Stimulated activated CD8-positive, alpha-beta memory T cell treated with anti-CD3 and anti-CD28 coated beads, Interleukin-4, amount 100 ng/mL, for 24 hours (primary cell): ENCODE data around the gene PIRT.
"Not testable (repeated sequence)": the region's sequence is repeated elsewhere in the genome, so short reads cannot be mapped to it uniquely, and the experiment has no call there.

Experiments used
- DNase-seq: peaks from one replicate; pipeline ENCODE4 v3.0.0-alpha.2; 2020; ENCODE audit warnings: low read depth

The PIRT gene

GRCh38 chr17:10837921-10838320, at the start of gene PIRT:
Gene PIRT (minus strand): TSS chr17:10838087. CDS start chr17:10825645, 12,442 bp downstream.
- no peak for DNase-seq

DNA sequence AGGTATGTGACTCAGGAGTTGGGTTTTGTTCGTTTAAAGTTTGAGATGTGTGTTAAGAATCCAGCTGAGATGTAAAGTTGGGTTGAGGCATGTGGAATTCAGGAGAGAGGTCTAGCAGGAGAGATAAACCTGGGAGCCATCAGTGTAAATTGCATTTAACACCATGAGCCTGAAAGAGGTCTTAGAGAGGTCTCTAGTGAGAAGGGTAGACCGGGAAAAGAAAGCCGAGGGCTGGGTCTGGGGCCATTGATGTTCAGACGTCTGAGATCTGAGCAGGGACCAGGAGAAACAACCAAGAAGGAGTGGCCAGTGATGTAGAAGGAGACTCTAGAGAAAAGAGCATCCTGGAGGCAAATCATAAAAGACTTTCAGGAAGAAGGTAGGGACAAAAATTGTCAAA, 44.1 kb upstream of the PIRT start:
- no peak for DNase-seq

GRCh38 chr17:10879190-10879836, 41.4 kb upstream of the PIRT start:
- DNase-seq = no peak

- no peak for DNase-seq
These were observed 38.2 kb upstream of the PIRT start for GRCh38 chr17:10875984-10876555.

DNA sequence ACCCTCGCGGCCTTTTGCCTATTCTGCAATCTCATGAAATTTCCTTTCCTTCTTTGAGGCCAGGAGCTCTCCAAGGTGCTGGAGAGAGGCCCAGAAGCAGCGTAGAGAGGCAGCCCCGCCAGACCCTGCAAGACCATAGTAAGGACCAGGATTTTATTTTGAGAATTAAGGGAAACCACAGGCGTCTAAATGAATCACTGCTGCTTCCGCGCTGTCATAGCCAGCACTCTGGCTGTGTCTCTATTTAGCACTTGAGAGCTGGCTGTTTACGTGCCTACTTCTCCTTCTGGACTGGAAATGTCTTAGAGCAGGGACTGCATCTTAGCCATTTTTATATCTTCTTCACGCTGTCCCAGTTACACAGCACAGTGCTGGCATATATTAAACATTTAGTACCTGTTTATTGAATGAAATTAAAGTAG, 37.6 kb upstream of the PIRT start:
- DNase-seq = no peak

- DNase-seq = no peak
These were observed 34.0 kb upstream of the PIRT start for GRCh38 chr17:10871914-10872313.

DNA sequence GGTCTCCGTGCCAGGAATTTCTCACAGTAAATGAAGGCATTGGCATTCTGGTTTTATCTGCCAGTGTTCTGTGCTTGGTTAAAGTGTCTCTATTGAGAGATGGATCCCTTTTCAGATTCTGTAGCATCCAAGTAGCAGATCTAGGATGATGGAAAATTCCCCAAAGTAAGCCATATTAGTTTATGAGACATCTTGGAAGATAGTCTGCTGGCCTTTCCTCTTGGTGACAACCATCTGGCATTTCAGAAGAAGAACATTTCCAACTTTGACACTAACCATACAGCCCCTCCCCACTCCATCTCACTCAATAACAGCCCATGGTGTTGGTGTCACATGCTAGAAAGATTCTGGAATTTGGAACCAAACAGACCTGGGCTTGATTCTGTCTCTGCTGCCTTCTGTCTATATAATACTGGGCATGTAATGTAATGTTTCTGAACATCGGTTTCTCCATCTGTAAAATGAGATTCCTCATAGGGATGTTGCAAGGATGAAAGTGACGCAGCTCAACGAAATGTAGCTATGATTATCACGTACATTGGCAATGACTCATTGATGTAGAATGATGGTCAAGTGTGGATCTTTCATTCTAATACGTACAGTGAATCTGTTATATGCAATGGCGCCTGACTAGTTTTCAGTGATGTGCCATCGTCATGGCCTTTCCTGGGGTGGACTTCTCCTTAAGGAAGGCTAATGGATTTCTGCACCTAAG, 32.6 kb upstream of the PIRT start:
- DNase-seq = no peak

DNA sequence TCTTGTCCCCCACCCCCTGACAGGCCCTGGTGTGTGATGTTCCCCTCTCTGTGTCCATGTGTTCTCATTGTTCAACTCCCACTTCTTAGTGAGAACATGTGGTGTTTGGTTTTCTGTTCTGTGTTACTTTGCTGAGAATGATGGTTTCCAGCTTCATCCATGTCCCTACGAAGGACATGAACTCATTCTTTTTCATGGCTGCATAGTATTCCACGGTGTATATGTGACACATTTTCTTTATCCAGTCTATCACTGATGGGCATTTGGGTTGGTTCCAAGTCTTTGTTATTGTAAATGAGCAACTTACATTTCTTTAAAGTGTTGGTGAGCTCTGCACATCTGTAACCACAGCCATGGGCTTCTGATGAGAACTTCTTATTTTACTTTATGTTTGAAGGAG, 30.9 kb upstream of the PIRT start:
- not testable (repeated sequence) for DNase-seq

GRCh38 chr17:10859051-10859450, 21.2 kb upstream of the PIRT start:
- no peak for DNase-seq

GRCh38 chr17:10857976-10858375, 20.1 kb upstream of the PIRT start:
- DNase-seq = no peak

- not testable (repeated sequence) for DNase-seq
These were observed 8.7 kb upstream of the PIRT start for GRCh38 chr17:10846636-10847035.

DNA sequence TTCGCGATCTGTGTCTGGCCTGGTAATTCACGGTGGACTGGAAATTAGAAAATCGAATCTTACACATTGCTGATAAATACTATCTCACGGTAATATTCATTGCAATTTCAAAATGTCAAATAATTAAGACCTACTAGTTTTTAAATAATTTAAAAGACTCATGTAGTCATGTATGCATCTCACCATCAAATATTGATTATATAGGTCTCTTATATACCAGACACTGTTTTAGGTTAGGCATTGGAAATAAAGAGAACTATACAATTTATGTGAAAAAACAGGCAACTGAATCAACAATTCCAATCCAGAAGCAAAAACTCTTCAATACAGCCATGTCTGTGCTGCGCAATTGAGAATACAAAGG, 7.5 kb upstream of the PIRT start:
- DNase-seq = no peak

DNA sequence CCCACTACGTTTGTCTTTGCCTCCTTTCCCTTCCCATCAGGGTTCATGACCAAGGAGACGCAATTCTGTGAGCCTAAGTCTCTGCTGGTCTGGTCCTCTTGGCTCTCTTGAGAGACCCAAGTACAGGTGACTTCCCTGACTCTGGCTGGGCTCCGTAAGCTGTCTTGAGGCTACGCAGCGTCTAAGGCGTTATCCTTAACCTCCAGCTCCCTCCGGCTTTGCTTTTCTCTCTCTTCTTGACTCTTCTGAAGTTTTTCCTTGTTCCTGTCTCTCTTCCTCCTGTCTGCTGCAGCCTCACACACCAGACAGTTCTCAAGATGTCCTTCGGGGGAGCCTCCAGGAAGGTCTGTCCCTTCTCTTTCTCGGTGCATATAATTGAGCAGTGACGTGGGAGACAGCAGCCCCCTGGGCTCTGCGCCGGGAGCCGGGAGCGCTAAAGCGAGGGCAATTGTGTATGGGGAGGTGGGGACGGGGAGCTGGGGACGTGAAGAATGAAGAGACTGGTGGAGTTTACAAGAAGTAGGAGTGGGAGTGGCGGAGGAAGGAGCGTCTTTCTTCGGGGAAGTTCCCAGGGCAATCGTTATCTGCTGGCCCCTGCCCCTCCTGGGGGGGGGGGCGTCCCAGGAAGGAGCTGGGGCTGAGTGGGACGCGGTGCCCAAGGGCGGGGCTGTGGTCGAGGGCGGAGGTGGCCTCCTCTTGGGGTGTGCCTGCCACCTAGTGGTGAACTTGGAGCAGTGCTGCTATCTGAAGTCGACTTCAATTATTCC, 6.9 kb upstream of the PIRT start:
- DNase-seq = peak; percentile 47

- no peak for DNase-seq
These were observed 5.9 kb upstream of the PIRT start for GRCh38 chr17:10843811-10844210.

DNA sequence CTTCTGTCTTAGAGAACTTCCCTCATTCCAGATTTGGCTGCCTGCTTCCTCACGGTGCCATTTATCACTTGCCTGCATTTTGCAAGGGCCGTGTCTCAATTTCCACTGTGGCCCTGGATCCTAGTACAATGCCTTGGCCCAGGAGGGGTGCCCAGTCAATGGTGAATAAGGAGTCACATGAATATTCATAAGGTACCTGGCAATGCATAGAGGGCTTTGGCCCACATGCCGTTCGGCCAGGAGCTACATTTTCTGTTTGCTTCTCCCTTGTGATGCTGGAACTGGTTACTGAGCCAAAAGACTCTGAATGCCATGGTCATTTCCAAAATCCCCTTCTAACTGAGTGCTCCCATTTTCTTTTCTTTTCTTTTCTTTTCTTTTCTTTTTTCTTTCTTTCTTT, 4.8 kb upstream of the PIRT start:
- no peak for DNase-seq

DNA sequence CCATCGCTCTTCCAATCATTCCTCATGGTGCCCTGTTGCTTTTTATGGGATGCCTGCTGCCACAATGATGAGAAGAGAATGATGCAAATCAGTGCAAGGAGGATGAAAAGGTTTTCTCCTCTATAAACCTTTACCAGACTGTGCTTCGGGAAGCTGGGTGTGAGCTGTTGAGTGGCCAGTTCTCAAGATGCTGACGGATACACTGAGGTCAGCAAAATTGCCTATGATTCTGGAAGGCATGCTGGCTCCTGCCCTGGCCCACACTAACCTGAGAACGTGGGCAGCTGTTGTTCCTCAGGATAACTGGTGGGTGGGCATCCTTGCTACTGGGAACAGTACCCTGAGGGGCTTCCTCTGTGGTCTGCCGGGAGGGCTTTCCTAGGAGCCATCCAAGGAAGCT, 795 bp upstream of the PIRT start:
- no peak for DNase-seq

DNA sequence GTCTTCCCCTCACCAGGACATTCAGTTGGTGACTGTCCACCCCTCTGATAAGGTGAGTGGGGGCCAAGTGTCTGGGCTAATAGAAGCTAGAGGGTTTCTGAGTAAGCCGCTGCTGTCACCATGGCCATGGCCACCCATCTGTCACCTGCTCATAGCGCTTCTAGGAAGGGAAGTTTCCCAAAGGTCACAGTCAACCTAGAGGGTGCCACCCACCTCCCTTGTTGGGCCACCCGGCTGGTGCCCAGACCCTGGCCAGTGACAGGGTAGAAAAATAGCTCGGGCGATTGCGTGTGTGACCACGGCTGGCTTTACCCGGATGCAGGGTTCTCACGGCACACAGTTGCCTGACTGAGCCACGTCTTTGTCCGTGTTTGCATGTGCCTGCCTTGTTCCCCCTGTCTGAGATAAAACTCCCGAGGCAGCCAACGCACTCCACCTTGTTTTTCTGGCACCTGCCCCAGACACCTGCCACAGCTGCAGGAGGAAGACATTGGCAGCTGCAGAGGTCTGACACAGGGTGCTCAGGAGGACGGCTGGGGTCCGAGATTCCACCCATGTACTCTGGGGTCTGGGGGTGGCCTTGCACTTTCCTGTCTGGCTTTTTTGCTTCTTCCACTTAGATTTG, 809 bp downstream of the PIRT start:
- no peak for DNase-seq

DNA sequence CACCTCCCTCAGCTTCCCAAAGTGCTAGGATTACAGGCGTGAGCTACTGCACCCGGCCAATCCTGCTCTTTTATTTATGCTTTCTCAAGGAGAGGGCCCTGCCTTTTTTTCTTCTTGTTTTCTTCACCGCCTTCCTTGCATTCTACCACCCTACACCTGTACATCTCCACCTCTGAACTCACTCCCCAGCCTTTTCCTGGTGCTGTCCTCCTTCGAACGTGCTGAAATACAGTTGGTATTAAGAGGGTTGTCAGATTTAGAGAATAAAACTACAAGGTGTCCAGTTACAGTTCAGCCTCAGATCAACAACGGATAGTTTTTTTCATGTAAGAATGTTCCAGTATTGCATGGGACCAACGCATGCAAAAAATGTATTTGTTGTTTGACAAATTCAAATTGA, 1.7 kb downstream of the PIRT start:
- DNase-seq = no peak

DNA sequence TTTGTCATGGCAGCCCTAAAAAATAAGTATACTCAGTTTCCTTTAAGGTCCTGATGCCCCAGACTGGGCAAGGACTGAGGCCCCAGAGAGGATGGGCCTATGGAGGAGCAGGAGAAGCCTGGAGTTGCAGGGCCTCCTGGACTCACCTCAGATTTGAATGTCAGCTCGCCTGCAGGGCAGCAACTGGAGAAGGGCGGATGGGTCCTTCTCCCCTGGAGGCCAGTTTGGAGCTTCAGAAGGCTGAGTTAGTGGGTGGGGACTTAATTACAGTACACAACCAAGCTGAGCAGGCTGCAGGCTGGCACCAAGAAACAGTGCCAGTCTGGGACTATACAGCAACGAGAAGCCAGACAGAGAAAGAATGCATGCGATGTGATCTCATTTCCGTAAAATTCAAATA, 6.2 kb downstream of the PIRT start:
- no peak for DNase-seq

GRCh38 chr17:10827898-10828552, 9.9 kb downstream of the PIRT start:
- no peak for DNase-seq

DNA sequence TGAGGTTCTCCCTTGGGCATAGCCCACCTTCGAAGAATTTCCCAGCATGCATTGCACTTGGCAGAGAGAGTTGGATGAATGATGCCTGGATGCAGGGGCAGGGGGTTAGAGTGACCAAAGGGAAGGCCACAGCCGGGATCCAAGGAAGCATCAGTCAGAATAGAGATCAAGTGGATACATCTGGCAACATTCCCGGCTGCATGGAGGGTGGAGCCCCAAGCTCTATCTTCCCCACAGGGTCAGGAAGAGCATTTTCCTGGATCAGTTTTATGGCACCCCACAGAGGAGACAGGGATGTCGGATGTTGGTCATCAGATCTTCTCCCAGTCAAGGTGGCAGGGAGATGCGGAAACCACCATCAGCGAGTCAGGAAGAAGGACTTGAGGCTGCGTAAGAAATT, 13.0 kb downstream of the PIRT start:
- DNase-seq = no peak

DNA sequence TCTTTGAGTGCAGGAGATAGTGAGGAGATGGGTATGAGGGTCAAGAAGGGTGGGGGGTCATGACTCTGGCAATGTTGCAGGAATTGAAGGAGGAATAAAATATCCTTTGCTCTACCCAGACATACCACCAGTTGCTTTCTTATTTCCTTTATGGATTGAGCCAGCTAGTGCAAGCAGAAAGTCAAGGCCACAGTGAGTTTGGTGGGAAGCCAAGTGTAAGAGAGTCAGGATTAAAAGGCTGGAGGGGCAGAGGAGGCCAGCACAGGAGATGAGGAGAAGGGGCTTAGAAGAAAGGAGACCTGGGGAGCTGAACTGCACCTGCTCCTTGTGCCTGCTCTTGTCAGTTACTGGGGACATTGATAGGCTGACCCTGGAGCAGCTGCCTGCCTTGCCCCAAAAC, 16.1 kb downstream of the PIRT start:
- DNase-seq = no peak
